ENCODE measurements around the gene ASTN2.

GRCh38 chr9:116466271-116467235 is 948.3 kb downstream of the ASTN2 start:
- TF ChIP-seq POLR2A (IDR thresholded peaks at IDR 0.05) (no peak), POLR2AphosphoS5 (IDR thresholded peaks at IDR 0.05) (no peak)

Measured in spleen (tissue), 3 donors.